Endothelial cell of umbilical vein (primary cell): ENCODE results near the gene C11orf58. TPM values are rescaled to one million over a fixed set of nuclear protein-coding genes. Genes with fewer than 3 reads are reported as not detected.

Experiments used
- BruUV-seq: library from RNA; stranded (reverse); fragments of 400-500 nt; replicated peaks from 2 replicates; lab custom pipeline; 2021; lab: Mats Ljungman, UMichigan
- CTCF ChIA-PET: fragments of 300-600, 350-600 bp; sonication (Branson Sonifier 250); formaldehyde crosslinking; loops from one replicate; lab custom pipeline; 2021; ENCODE audit warnings: antibody characterized with exemption, inconsistent platforms; lab: Charles Lee
- POLR2A ChIA-PET: fragments of 300-600, 350-600 bp; sonication (Branson Sonifier 250); formaldehyde crosslinking; loops from one replicate; lab custom pipeline; 2021; ENCODE audit warnings: antibody characterized with exemption, inconsistent platforms; lab: Charles Lee
- DNase-seq: peaks from one replicate; pipeline ENCODE4 v3.0.0-alpha.2; 2011; ENCODE audit warnings: low read depth, low spot score
- FAIRE-seq: peaks from 2 replicates; lab custom pipeline; 2011; peaks lifted over from hg19 to GRCh38; lab: Jason Lieb, UNC
- H2AFZ ChIP-seq: 2 replicates; pipeline ENCODE4 v1.6.0; 2012; ENCODE audit warnings: low read depth, low read length, control low read depth, inconsistent platforms
- H3K27ac ChIP-seq: 2 replicates; pipeline ENCODE4 v1.5.1; 2011; ENCODE audit warnings: low read depth, mild to moderate bottlenecking, control low read depth, low read length, moderate library complexity; ENCODE audit not compliant: insufficient read depth
- H3K27me3 ChIP-seq, 2 experiments: 2 replicates each; pipeline versions ENCODE4 v1.6.0 to v1.6.1; 2011; ENCODE audit warnings: low read length in 2 of 2, mixed read lengths in 1 of 2; ENCODE audit not compliant: control insufficient read depth in 2 of 2, insufficient read depth in 2 of 2
- H3K36me3 ChIP-seq, 2 experiments: 2 replicates in 1 of 2; 3 replicates in 1 of 2; pipeline ENCODE4 v1.5.1; 2011; ENCODE audit warnings: low read length in 2 of 2, mild to moderate bottlenecking in 1 of 2, moderate library complexity in 1 of 2; ENCODE audit not compliant: control insufficient read depth in 2 of 2, insufficient read depth in 2 of 2; ENCODE audit errors: extremely low read depth in 1 of 2
- H3K4me1 ChIP-seq: 3 replicates; pipeline ENCODE4 v1.5.1; 2011; ENCODE audit warnings: mild to moderate bottlenecking, low read length; ENCODE audit not compliant: control insufficient read depth, insufficient read depth; ENCODE audit errors: extremely low read depth
- H3K4me2 ChIP-seq: 2 replicates; pipeline ENCODE4 v1.6.1; 2011; ENCODE audit warnings: low read length, control low read depth, mixed read lengths; ENCODE audit not compliant: insufficient read depth
- H3K4me3 ChIP-seq, 3 experiments: fragments of 200-600 bp in 1 of 3; sonication (generic), shearing (Covaris generic) in 1 of 3; replicated peaks in 1 of 3; 2 replicates each; pipeline ENCODE4 v1.5.1; 2011 to 2016; ENCODE audit warnings: control low read depth in 3 of 3, low read length in 3 of 3, mild to moderate bottlenecking in 2 of 3, inconsistent platforms in 1 of 3, low read depth in 1 of 3, moderate library complexity in 1 of 3; ENCODE audit not compliant: insufficient read depth in 1 of 3
- H3K79me2 ChIP-seq: 2 replicates; pipeline ENCODE4 v1.6.0; 2012; ENCODE audit warnings: low read length, inconsistent platforms; ENCODE audit not compliant: control insufficient read depth, insufficient read depth
- H3K9ac ChIP-seq: replicated peaks from 2 replicates; pipeline ENCODE3; 2011; ENCODE audit warnings: low read length, control low read depth; ENCODE audit not compliant: insufficient read depth; ENCODE audit errors: extremely low read depth
- H3K9me1 ChIP-seq: replicated peaks from 3 replicates; pipeline ENCODE4 v1.6.0; 2011; ENCODE audit warnings: mild to moderate bottlenecking, low read length; ENCODE audit not compliant: control insufficient read depth, insufficient read depth; ENCODE audit errors: extremely low read depth
- H3K9me3 ChIP-seq: replicated peaks from 2 replicates; pipeline ENCODE4 v1.5.1; 2012; ENCODE audit warnings: low read length, inconsistent platforms; ENCODE audit not compliant: control insufficient read depth, insufficient read depth
- H4K20me1 ChIP-seq: replicated peaks from 2 replicates; pipeline ENCODE3; 2011; ENCODE audit warnings: mild to moderate bottlenecking, low read length; ENCODE audit not compliant: control insufficient read depth, insufficient read depth; ENCODE audit errors: extremely low read depth
- CTCF ChIP-seq, 2 donors: IDR thresholded peaks; 1 replicate in 1 of 2; 2 replicates in 1 of 2; pipeline ENCODE4 v1.5.1; 2011; ENCODE audit warnings: low read length in 2 of 2, mild to moderate bottlenecking in 2 of 2, moderate library complexity in 2 of 2, control low read depth in 1 of 2, inconsistent platforms in 1 of 2, low read depth in 1 of 2; ENCODE audit not compliant: insufficient read depth in 1 of 2; ENCODE audit errors: extremely low read depth in 1 of 2
- EZH2 ChIP-seq: IDR thresholded peaks from 2 replicates; pipeline ENCODE4 v1.6.1; 2012; ENCODE audit warnings: borderline replicate concordance, low read depth, mild to moderate bottlenecking, moderate library complexity, low read length, inconsistent platforms; ENCODE audit not compliant: severe bottlenecking
- FOS ChIP-seq: IDR thresholded peaks from 2 replicates; pipeline ENCODE4 v1.6.1; 2011; ENCODE audit warnings: mild to moderate bottlenecking, low read length, moderate library complexity, borderline replicate concordance; ENCODE audit not compliant: insufficient read depth
- GATA2 ChIP-seq: IDR thresholded peaks from 2 replicates; pipeline ENCODE4 v1.7.0; 2011; ENCODE audit warnings: low read depth, mild to moderate bottlenecking, moderate library complexity, mixed read lengths, low read length; ENCODE audit not compliant: insufficient read length, insufficient read depth
- JUN ChIP-seq: IDR thresholded peaks from 2 replicates; pipeline ENCODE4 v1.6.1; 2011; ENCODE audit warnings: borderline replicate concordance, low read depth; ENCODE audit not compliant: insufficient read length, insufficient read depth
- MAX ChIP-seq: IDR thresholded peaks from 2 replicates; pipeline ENCODE4 v1.6.1; 2011; ENCODE audit not compliant: insufficient read depth, insufficient read length
- MYC ChIP-seq: IDR thresholded peaks from one replicate; pipeline ENCODE4 v1.6.1; 2011; ENCODE audit warnings: mild to moderate bottlenecking, low read depth, low read length
- POLR2A ChIP-seq: IDR thresholded peaks from 2 replicates; pipeline ENCODE4 v1.6.1; 2012; ENCODE audit warnings: low read depth, mild to moderate bottlenecking, control low read depth, low read length
- POLR2AphosphoS5 ChIP-seq: IDR thresholded peaks from 2 replicates; pipeline ENCODE4 v1.6.1; 2012; ENCODE audit warnings: low read depth, mild to moderate bottlenecking, control low read depth, low read length, moderate library complexity; ENCODE audit not compliant: insufficient read depth
- dilution Hi-C: fragments of 300-500 bp; cut with MboI; formaldehyde crosslinking; loops from one replicate; pipeline ENCODE4 v1.15.0; 2019; ENCODE audit warnings: low sequenced_read_pairs; ENCODE audit not compliant: extremely low pct_ligation_motif_present
- intact Hi-C: fragments of 100-400 bp; cut with micrococcal nuclease; formaldehyde crosslinking; loops from one replicate; pipeline ENCODE4 v1.10.0; 2022
- polyA plus RNA-seq, 4 experiments: library from polyadenylated mRNA; depleted of rRNA in 3 of 4; stranded (reverse) in 3 of 4; unstranded in 1 of 4; fragments of >200 nt; gene quantifications; 2 replicates each; pipeline versions ENCODE4 v1.2.1 to v1.2.3, GENCODE V29; 2011 to 2012; ENCODE audit warnings: missing spikeins in 1 of 4
- total RNA-seq: library from RNA; stranded (reverse); gene quantifications from 2 replicates; pipeline ENCODE4 v1.2.3, GENCODE V29; 2021

The C11orf58 gene
- total and polyA plus RNA-seq, 2 donors (not counting 3 experiments of a cell fraction or from before 2014, with no cell fraction given): 88.4 to 150 TPM

GRCh38 chr11:16749092-16749491, 10.6 kb downstream of the C11orf58 start:
- ChIA-PET POLR2A (no interaction called here), CTCF (interaction anchor here (1.7 to 2.2 kb wide), 2 partner anchors 10 to 11 kb away, joined by 4 to 5 read pairs; partner anchors contain the start of gene C11orf58)
- no peaks in the 10 kb centered on the region for H3K9me1 ChIP-seq
- no peaks in the 10 kb centered on the region for H3K27me3 ChIP-seq
- H3K27ac ChIP-seq: no peak overlapping the region
- H3K36me3 ChIP-seq: peaks cover 16 to 39% of the 10 kb centered on the region in 2 experiments
- BruUV-seq: no TSS peak
- FAIRE-seq (no peak), DNase-seq (no peak)
- TF ChIP-seq GATA2: no peak
- TF ChIP-seq MYC: no peak
- no peak for TF ChIP-seq JUN
- TF ChIP-seq CTCF (IDR thresholded peaks at IDR 0.05; ENCODE audit: extremely low read depth in 1 of 2, insufficient read depth in 1 of 2, low read depth in 1 of 2, low read length in 2 of 2): no peak
- TF ChIP-seq POLR2AphosphoS5: no peak
- no peak for TF ChIP-seq EZH2
- no peak for TF ChIP-seq POLR2A
- no peak for TF ChIP-seq MAX
- TF ChIP-seq FOS: no peak
- no peak overlapping the region for H2AFZ ChIP-seq
- H4K20me1 ChIP-seq: no peaks in the 10 kb centered on the region
- no peak overlapping the region for H3K4me3 ChIP-seq
- no peak overlapping the region for H3K9ac ChIP-seq
- no peak overlapping the region for H3K4me2 ChIP-seq
- H3K79me2 ChIP-seq: peaks cover 24% of the 10 kb centered on the region
- intact Hi-C loops (no loop called here), dilution Hi-C loops (no loop called here)
- H3K4me1 ChIP-seq: no peaks in the 10 kb centered on the region
- no peaks in the 10 kb centered on the region for H3K9me3 ChIP-seq
